Peyer's patch (tissue), 4 donors: ENCODE results near the gene RAB35.

ENCODE experiments used
- CTCF ChIP-seq, 6 experiments: fragments of 450-650 bp in 4 of 6; fragments of 200-600 bp in 2 of 6; sonication (generic) in 1 of 6; IDR thresholded peaks; one replicate each; pipeline ENCODE4 v1.5.1; 2017 to 2019; ENCODE audit warnings: antibody characterized with exemption in 6 of 6, mild to moderate bottlenecking in 3 of 6, moderate library complexity in 1 of 6
- POLR2A ChIP-seq, 2 donors: fragments of 450-650 bp; IDR thresholded peaks; one replicate each; pipeline ENCODE4 v1.5.1; 2017; ENCODE audit warnings: antibody characterized with exemption in 2 of 2, mild to moderate bottlenecking in 2 of 2, moderate library complexity in 2 of 2

- TF ChIP-seq CTCF (IDR thresholded peaks at IDR 0.05) (no peak), POLR2A (IDR thresholded peaks at IDR 0.05) (no peak)
These were observed 47.7 kb upstream of the RAB35 start for GRCh38 chr12:120164293-120164692.
